HepG2 (cell line): ENCODE data around the gene GABRR2. TPM values are rescaled to one million over a fixed set of nuclear protein-coding genes. Genes with fewer than 3 reads are reported as not detected.

Source experiments
- ATAC-seq: fragments of 200-7000 bp; cut with Tn5 transposase; 3 replicates; pipeline ENCODE4 v1.9.1; 2020; ENCODE audit warnings: mild to moderate bottlenecking, moderate library complexity
- BruUV-seq: library from RNA; stranded (reverse); fragments of 400-500 nt; replicated peaks from 2 replicates; lab custom pipeline; 2021; lab: Mats Ljungman, UMichigan
- CTCF ChIA-PET: fragments of 300-600 bp; formaldehyde crosslinking; extraction: SDS; loops from one replicate; lab custom pipeline; 2021; ENCODE audit warnings: low total read pairs, inconsistent platforms, low intra/inter-chr PET ratio; lab: Yijun Ruan, JAX
- POLR2A ChIA-PET: fragments of 350-600 bp; sonication (Branson Sonifier 250); formaldehyde crosslinking; loops from one replicate; lab custom pipeline; 2020; ENCODE audit warnings: antibody characterized with exemption, inconsistent platforms; lab: Yijun Ruan, JAX
- DNase-seq: peaks from one replicate; pipeline ENCODE4 v3.0.0-alpha.2; 2015; ENCODE audit warnings: low spot score
- FAIRE-seq: peaks from 3 replicates; lab custom pipeline; 2011; peaks lifted over from hg19 to GRCh38; lab: Jason Lieb, UNC
- H2AFZ ChIP-seq: one replicate; pipeline ENCODE4 v1.6.1; 2011; ENCODE audit warnings: low read length, inconsistent platforms
- H3K27ac ChIP-seq: fragments of 300-600 bp; 3 replicates; pipeline ENCODE4 v1.8.0; 2011; ENCODE audit warnings: mixed run types, mild to moderate bottlenecking, mixed read lengths, low read length, inconsistent platforms; ENCODE audit not compliant: insufficient read depth; ENCODE audit errors: extremely low read length
- H3K27me3 ChIP-seq, 2 experiments: fragments of 200-600 bp in 1 of 2; 2 replicates in 1 of 2; 3 replicates in 1 of 2; pipeline versions ENCODE4 v1.6.0 to v1.8.0; 2011; ENCODE audit warnings: low read length in 2 of 2, mild to moderate bottlenecking in 2 of 2, moderate library complexity in 2 of 2, inconsistent platforms in 1 of 2; ENCODE audit not compliant: insufficient read depth in 2 of 2, control insufficient read depth in 1 of 2
- H3K36me3 ChIP-seq, 2 experiments: fragments of 200-600 bp in 1 of 2; replicated peaks in 1 of 2; 2 replicates in 1 of 2; 3 replicates in 1 of 2; pipeline versions ENCODE4 v1.5.1 to v1.8.0; 2011; ENCODE audit warnings: low read length in 2 of 2, inconsistent platforms in 1 of 2; ENCODE audit not compliant: insufficient read depth in 2 of 2, control insufficient read depth in 1 of 2
- H3K4me1 ChIP-seq: 2 replicates; pipeline ENCODE4 v1.5.1; 2012; ENCODE audit warnings: low read length, inconsistent platforms; ENCODE audit not compliant: insufficient read depth
- H3K4me2 ChIP-seq: 2 replicates; pipeline ENCODE4 v1.6.0; 2011; ENCODE audit warnings: low read depth, low read length, inconsistent platforms
- H3K4me3 ChIP-seq, 3 experiments: fragments of 200-600 bp in 1 of 3; sonication (generic), shearing (Covaris generic) in 1 of 3; replicated peaks in 1 of 3; 2 replicates each; pipeline ENCODE4 v1.5.1; 2011 to 2016; ENCODE audit warnings: low read length in 3 of 3, inconsistent platforms in 2 of 3, low read depth in 2 of 3, mild to moderate bottlenecking in 2 of 3, control low read depth in 1 of 3, mixed read lengths in 1 of 3; ENCODE audit not compliant: insufficient read depth in 1 of 3
- H3K79me2 ChIP-seq: one replicate; pipeline ENCODE4 v1.6.1; 2011; ENCODE audit warnings: low read length, inconsistent platforms; ENCODE audit not compliant: insufficient read depth
- H3K9ac ChIP-seq: 2 replicates; pipeline ENCODE4 v1.6.0; 2011; ENCODE audit warnings: mild to moderate bottlenecking, low read depth, low read length, inconsistent platforms; ENCODE audit not compliant: insufficient read depth
- H3K9me3 ChIP-seq: 2 replicates; pipeline ENCODE4 v1.5.1; 2012; ENCODE audit warnings: mild to moderate bottlenecking, low read length
- H4K20me1 ChIP-seq: 2 replicates; pipeline ENCODE4 v1.6.0; 2011; ENCODE audit warnings: inconsistent platforms, mild to moderate bottlenecking, low read length, moderate library complexity; ENCODE audit not compliant: insufficient read depth
- CHD2 ChIP-seq: IDR thresholded peaks from 2 replicates; pipeline ENCODE4 v1.6.1; 2011; ENCODE audit warnings: low read depth, low read length, improper control_type of control experiment
- EED ChIP-seq: sonication (generic); formaldehyde crosslinking; IDR thresholded peaks from 2 replicates; pipeline ENCODE4 v1.5.0; 2020; ENCODE audit warnings: mild to moderate bottlenecking, missing genetic modification reagents
- HNF1A ChIP-seq, 2 experiments: sonication (generic) in 1 of 2; formaldehyde crosslinking in 1 of 2; IDR thresholded peaks; 2 replicates each; pipeline versions ENCODE4 v1.4.0 to v1.6.1; 2016 to 2020; ENCODE audit warnings: borderline replicate concordance in 1 of 2, low read depth in 1 of 2, mild to moderate bottlenecking in 1 of 2, missing genetic modification reagents in 1 of 2
- MEF2D ChIP-seq: sonication (generic); formaldehyde crosslinking; IDR thresholded peaks from 2 replicates; pipeline ENCODE4 v1.5.1; 2020; ENCODE audit warnings: mild to moderate bottlenecking, missing genetic modification reagents
- NFIB ChIP-seq: sonication (generic); formaldehyde crosslinking; IDR thresholded peaks from 2 replicates; pipeline ENCODE4 v1.9.0; 2021; ENCODE audit warnings: missing genetic modification reagents, mild to moderate bottlenecking, borderline replicate concordance
- PCBP1 ChIP-seq: fragments of 200-400 bp; formaldehyde crosslinking; IDR thresholded peaks from 2 replicates; pipeline ENCODE4 v1.6.1; 2017; ENCODE audit warnings: mild to moderate bottlenecking, low read depth, low read length, borderline replicate concordance
- PRPF4 ChIP-seq: fragments of 200-400 bp; formaldehyde crosslinking; IDR thresholded peaks from 2 replicates; pipeline ENCODE4 v1.6.1; 2016; ENCODE audit warnings: low read length, low read depth; ENCODE audit not compliant: poor library complexity, severe bottlenecking
- SOX6 ChIP-seq, 2 experiments: fragments of 450-650 bp in 1 of 2; sonication (generic) in 1 of 2; formaldehyde crosslinking in 1 of 2; IDR thresholded peaks; 2 replicates each; pipeline versions ENCODE4 v1.4.0 to v1.6.1; 2017 to 2020; ENCODE audit warnings: antibody characterized with exemption in 1 of 2, mild to moderate bottlenecking in 1 of 2, missing genetic modification reagents in 1 of 2
- SP2 ChIP-seq: sonication (generic); formaldehyde crosslinking; IDR thresholded peaks from 2 replicates; pipeline ENCODE4 v1.5.1; 2020; ENCODE audit warnings: mild to moderate bottlenecking, missing genetic modification reagents
- TRIM22 ChIP-seq: fragments of 450-650 bp; IDR thresholded peaks from 2 replicates; pipeline ENCODE4 v1.6.1; 2017
- ZNF282 ChIP-seq: fragments of 450-650 bp; IDR thresholded peaks from 2 replicates; pipeline ENCODE4 v1.6.1; 2018; ENCODE audit not compliant: partially characterized antibody
- ZNF780A ChIP-seq: sonication (generic); formaldehyde crosslinking; IDR thresholded peaks from 2 replicates; pipeline ENCODE4 v1.8.0; 2022; ENCODE audit warnings: mild to moderate bottlenecking, missing genetic modification reagents, moderate library complexity
- WGBS: methylation state at CpG from one replicate; pipeline ENCODE4 v1.1.6; 2017; ENCODE audit warnings: low lambda C conversion rate; 5-methylcytosine and 5-hydroxymethylcytosine counted together
- in situ Hi-C: cut with HindIII; loops from 2 replicates; pipeline ENCODE4 v1.10.0; 2017; ENCODE audit warnings: low pct_unique_long_range_greater_than_20kb; ENCODE audit not compliant: extremely low pct_ligation_motif_present
- intact Hi-C: fragments of 100-400 bp; cut with micrococcal nuclease; formaldehyde crosslinking; loops from one replicate; pipeline ENCODE4 v1.10.0; 2022; ENCODE audit not compliant: unreplicated experiment
- polyA plus RNA-seq, 8 experiments: library from polyadenylated mRNA; depleted of rRNA in 3 of 8; stranded (reverse) in 7 of 8; unstranded in 1 of 8; fragments of >200 nt; fragmentation: Illumina TruSeq in 4 of 8; extraction: Trizol in 4 of 8; gene quantifications; 2 replicates each; pipeline versions ENCODE4 v1.2.1 to v1.2.3, GENCODE V29; 2011 to 2016; ENCODE audit warnings: low read depth in 4 of 8, missing spikeins in 1 of 8, mixed read lengths in 1 of 8; ENCODE audit not compliant: insufficient read depth in 1 of 8
- total RNA-seq, 5 experiments: library from RNA; depleted of rRNA; stranded (reverse); fragments of >200 nt; fragmentation: Illumina TruSeq; extraction: Trizol; gene quantifications; 2 replicates each; pipeline ENCODE4 v1.2.3, GENCODE V29; 2016; ENCODE audit warnings: low read depth in 1 of 5

The GABRR2 gene
- total and polyA plus RNA-seq, 2 of the 13 experiments (the other 11 are each of a cell fraction or from before 2014, with no cell fraction given), result 0.13 TPM; not detected in 1

- intact Hi-C loops, result no loop called here
These were observed 54.8 kb downstream of the GABRR2 start for GRCh38 chr6:89260310-89260709.

More at GRCh38 chr6:89260310-89260709, 54.8 kb downstream of the GABRR2 start:
- Histone ChIP-seq H2AFZ (no peak overlapping the region), H3K79me2 (no peaks in the 10 kb centered on the region)
- in situ Hi-C loops, result no loop called here
- CTCF ChIA-PET, result no interaction called here
- ATAC-seq, result no peak
- no peak for TF ChIP-seq SP2 (CRISPR knock-in tag)
- no peak for TF ChIP-seq TRIM22
- TF ChIP-seq ZNF780A (CRISPR knock-in tag), result no peak
- no peak for TF ChIP-seq PCBP1
- TF ChIP-seq CHD2, result no peak
- no peak for TF ChIP-seq HNF1A (IDR thresholded peaks at IDR 0.05; ENCODE audit: low read depth)
- TF ChIP-seq HNF1A (CRISPR knock-in tag; IDR thresholded peaks at IDR 0.05; ENCODE audit: borderline replicate concordance), result no peak
- no peak for TF ChIP-seq MEF2D (CRISPR knock-in tag)
- no peak for TF ChIP-seq EED (CRISPR knock-in tag)
- no peak for TF ChIP-seq SOX6 (IDR thresholded peaks at IDR 0.05)
- TF ChIP-seq SOX6 (CRISPR knock-in tag; IDR thresholded peaks at IDR 0.05), result no peak
- TF ChIP-seq NFIB, result no peak
- TF ChIP-seq ZNF282, result no peak
- TF ChIP-seq PRPF4, result no peak
- TF ChIP-seq, all 625 proteins: peak for 0
- Histone ChIP-seq H3K36me3 (no peaks in the 10 kb centered on the region), H3K4me2 (no peak overlapping the region), H4K20me1 (no peaks in the 10 kb centered on the region), H3K4me3 (no peak overlapping the region), H3K27ac (no peak overlapping the region), H3K9ac (no peak overlapping the region), H3K9me3 (no peaks in the 10 kb centered on the region), H3K4me1 (0 out of 2 replicates have a peak, but pooled peaks cover 10% of the 10 kb centered on the region), H3K27me3 (0 out of 5 replicates have a peak, but pooled peaks cover 0 to 5% of the 10 kb centered on the region in 2 experiments)
- no peak for DNase-seq
- FAIRE-seq, result no peak
- WGBS, result 40% methylated on average over 1 of the region's 4 CpGs
- no TSS peak for BruUV-seq
- POLR2A ChIA-PET, result no interaction called here
